MM.1S (cell line): ENCODE results near the gene MAU2.

Experiments used
- CTCF ChIP-seq: fragments of 300-600 bp; sonication (generic); IDR thresholded peaks from 2 replicates; pipeline ENCODE4 v1.5.1; 2016; ENCODE audit warnings: antibody characterized with exemption, low read length, mixed read lengths
- EZH2 ChIP-seq: fragments of 300-600 bp; sonication (generic); optimal IDR thresholded peaks from 2 replicates; pipeline ENCODE3; 2017; ENCODE audit warnings: low read depth, mild to moderate bottlenecking, antibody characterized with exemption, low read length, mixed read lengths
- EZH2phosphoT487 ChIP-seq: fragments of 300-600 bp; sonication (generic); IDR thresholded peaks from 2 replicates; pipeline ENCODE4 v1.6.1; 2018; ENCODE audit warnings: antibody characterized with exemption, low read length

GRCh38 chr19:19405971-19406877 is 85.6 kb downstream of the MAU2 start:
- TF ChIP-seq EZH2 (no peak), CTCF (no peak), EZH2phosphoT487 (no peak)
